Bronchial epithelial cell (primary cell): ENCODE data around the gene ARHGAP9. TPM values are rescaled to one million over a fixed set of nuclear protein-coding genes. Genes with fewer than 3 reads are reported as not detected.
A peak's percentile ranks its signal among the peaks of the same experiment; 100 is the strongest.
"Not testable (repeated sequence)": the region's sequence is repeated elsewhere in the genome, so short reads cannot be mapped to it uniquely, and the experiment has no call there.

Experiments
- DNase-seq: peaks from one replicate; pipeline ENCODE4 v3.0.0-alpha.2; 2010; ENCODE audit warnings: low read depth
- FAIRE-seq: peaks from 2 replicates; lab custom pipeline; 2011; peaks lifted over from hg19 to GRCh38; lab: Jason Lieb, UNC
- H3K27me3 ChIP-seq: 2 replicates; pipeline ENCODE4 v1.5.1; 2011; ENCODE audit warnings: low read length; ENCODE audit not compliant: control insufficient read depth, insufficient read depth
- H3K36me3 ChIP-seq: 2 replicates; pipeline ENCODE4 v1.5.1; 2011; ENCODE audit warnings: low read length; ENCODE audit not compliant: control insufficient read depth, insufficient read depth
- H3K4me3 ChIP-seq: 2 replicates; pipeline ENCODE4 v1.5.1; 2011; ENCODE audit warnings: mild to moderate bottlenecking, low read depth, low read length, control low read depth
- CTCF ChIP-seq: IDR thresholded peaks from 2 replicates; pipeline ENCODE4 v1.5.1; 2011; ENCODE audit warnings: mild to moderate bottlenecking, moderate library complexity, low read length, control low read depth, inconsistent platforms; ENCODE audit not compliant: insufficient read depth, severe bottlenecking
- total RNA-seq: library from RNA; depleted of rRNA; stranded (reverse); fragments of >200 nt; gene quantifications from 2 replicates; pipeline ENCODE4 v1.2.1, GENCODE V29; 2014

Gene ARHGAP9
- total RNA-seq, 1 donor from 2014 or later: not detected

DNA sequence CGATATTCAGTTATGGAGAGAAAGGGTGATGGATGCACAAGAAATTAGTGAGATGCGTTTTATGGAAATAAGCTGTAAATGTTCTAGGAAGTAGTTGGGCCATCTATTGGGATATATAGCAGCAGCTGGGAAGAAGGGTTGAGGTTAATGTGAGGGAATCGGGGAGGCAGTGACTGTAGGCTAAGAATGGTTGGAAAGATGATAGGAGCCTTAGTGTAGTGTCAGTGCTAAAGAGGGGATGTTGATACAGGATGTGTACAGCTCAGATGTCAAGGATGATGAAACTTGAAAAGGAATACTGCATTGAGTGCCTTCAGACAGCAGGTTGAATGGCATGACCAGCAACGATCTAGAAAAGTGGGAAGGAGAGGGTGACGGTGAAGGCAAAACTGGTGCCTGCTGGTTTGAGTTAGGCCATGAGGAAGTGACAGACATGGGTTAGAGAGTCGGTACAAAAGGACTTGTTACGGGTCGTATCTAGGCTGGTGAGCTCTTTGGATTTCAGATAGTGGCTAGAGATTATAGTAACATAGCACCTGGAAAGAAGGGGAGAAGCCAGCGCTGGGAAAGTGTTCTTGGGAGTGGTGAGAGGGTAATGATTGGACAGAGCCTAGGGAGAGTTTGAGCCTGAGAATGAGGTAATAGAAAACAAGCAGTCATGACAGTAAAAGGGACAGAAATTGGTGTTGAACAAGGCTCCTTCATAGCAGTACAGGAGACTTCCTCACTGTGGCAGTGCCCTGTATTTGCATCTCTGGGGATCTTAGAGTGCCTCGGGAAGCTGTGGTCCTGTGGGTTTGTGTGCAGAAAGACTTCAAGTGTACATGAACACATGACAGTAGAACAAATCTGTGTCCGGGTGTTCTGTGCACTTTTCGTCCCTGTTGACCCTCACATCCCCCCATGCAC is 17.8 kb upstream of the ARHGAP9 start:
- DNase-seq (no peak), FAIRE-seq (peak; percentile 91)
- no peaks in the 10 kb centered on the region for H3K27me3 ChIP-seq
- no peak overlapping the region for H3K4me3 ChIP-seq
- no peak for TF ChIP-seq CTCF
- peaks cover 36% of the 10 kb centered on the region for H3K36me3 ChIP-seq

DNA sequence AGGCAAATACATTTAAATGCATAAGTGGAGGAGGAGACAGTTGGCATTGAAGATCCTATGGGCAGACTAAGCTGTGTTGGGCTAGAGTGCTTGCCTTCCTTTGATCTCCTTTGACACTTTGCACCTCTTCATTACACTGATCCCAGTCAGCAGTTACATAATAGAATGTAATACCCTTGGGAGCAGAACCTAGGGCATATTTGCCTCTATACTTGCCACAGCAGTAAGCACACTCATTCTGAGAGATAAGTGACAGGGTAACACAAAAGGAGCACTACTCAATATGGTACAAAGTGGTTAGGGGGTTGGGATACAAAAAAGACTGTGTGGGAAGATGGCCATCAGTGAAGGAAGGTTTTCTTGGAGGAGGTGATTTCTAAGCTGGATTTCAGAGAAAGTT is 17.2 kb upstream of the ARHGAP9 start:
- peaks cover 32% of the 10 kb centered on the region for H3K36me3 ChIP-seq
- no peak for TF ChIP-seq CTCF
- H3K4me3 ChIP-seq: no peak overlapping the region
- DNase-seq: no peak
- H3K27me3 ChIP-seq: no peaks in the 10 kb centered on the region
- FAIRE-seq: no peak

GRCh38 chr12:57495051-57495701 is 15.5 kb upstream of the ARHGAP9 start:
- H3K36me3 ChIP-seq: peaks cover 33% of the 10 kb centered on the region
- H3K4me3 ChIP-seq, DNase-seq, FAIRE-seq, H3K27me3 ChIP-seq: not testable (repeated sequence)

- DNase-seq (no peak), FAIRE-seq (no peak)
- no peak for TF ChIP-seq CTCF
- H3K36me3 ChIP-seq: peaks cover 25% of the 10 kb centered on the region
- H3K27me3 ChIP-seq: no peaks in the 10 kb centered on the region
- no peak overlapping the region for H3K4me3 ChIP-seq
These were observed 12.0 kb upstream of the ARHGAP9 start for GRCh38 chr12:57491393-57492280.

GRCh38 chr12:57490126-57490525 is 10.5 kb upstream of the ARHGAP9 start:
- FAIRE-seq (no peak), DNase-seq (no peak)
- Histone ChIP-seq H3K36me3 (peaks cover 24% of the 10 kb centered on the region), H3K4me3 (no peak overlapping the region), H3K27me3 (no peaks in the 10 kb centered on the region)
- TF ChIP-seq CTCF: no peak

- peak overlapping the region; percentile 76 for H3K4me3 ChIP-seq
- peaks cover 24% of the 10 kb centered on the region for H3K36me3 ChIP-seq
- TF ChIP-seq CTCF: no peak
- FAIRE-seq: no peak
- no peaks in the 10 kb centered on the region for H3K27me3 ChIP-seq
- DNase-seq: no peak
These were observed 9.5 kb upstream of the ARHGAP9 start for GRCh38 chr12:57489157-57489641.
